Measurements from ENCODE around the gene RYR1.

- TF ChIP-seq, protein P1, sequence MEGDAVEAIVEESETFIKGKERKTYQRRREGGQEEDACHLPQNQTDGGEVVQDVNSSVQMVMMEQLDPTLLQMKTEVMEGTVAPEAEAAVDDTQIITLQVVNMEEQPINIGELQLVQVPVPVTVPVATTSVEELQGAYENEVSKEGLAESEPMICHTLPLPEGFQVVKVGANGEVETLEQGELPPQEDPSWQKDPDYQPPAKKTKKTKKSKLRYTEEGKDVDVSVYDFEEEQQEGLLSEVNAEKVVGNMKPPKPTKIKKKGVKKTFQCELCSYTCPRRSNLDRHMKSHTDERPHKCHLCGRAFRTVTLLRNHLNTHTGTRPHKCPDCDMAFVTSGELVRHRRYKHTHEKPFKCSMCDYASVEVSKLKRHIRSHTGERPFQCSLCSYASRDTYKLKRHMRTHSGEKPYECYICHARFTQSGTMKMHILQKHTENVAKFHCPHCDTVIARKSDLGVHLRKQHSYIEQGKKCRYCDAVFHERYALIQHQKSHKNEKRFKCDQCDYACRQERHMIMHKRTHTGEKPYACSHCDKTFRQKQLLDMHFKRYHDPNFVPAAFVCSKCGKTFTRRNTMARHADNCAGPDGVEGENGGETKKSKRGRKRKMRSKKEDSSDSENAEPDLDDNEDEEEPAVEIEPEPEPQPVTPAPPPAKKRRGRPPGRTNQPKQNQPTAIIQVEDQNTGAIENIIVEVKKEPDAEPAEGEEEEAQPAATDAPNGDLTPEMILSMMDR (IDR thresholded peaks at IDR 0.05) = no peak
- TF ChIP-seq ZFX (IDR thresholded peaks at IDR 0.05; ENCODE audit: borderline replicate concordance) = no peak
These were observed 128.6 kb downstream of the RYR1 start for GRCh38 chr19:38562096-38562495.

Measured in 22Rv1 (cell line).